NCI-H1417 treated with DMSO at 0.1 percent for 48 hours (cell line): ENCODE results near the gene HMGN5.

ENCODE experiments used
- DNase-seq: peaks from one replicate; lab custom pipeline; 2025; lab: John Stamatoyannopoulos, UW

HMGN5 gene, protein sequence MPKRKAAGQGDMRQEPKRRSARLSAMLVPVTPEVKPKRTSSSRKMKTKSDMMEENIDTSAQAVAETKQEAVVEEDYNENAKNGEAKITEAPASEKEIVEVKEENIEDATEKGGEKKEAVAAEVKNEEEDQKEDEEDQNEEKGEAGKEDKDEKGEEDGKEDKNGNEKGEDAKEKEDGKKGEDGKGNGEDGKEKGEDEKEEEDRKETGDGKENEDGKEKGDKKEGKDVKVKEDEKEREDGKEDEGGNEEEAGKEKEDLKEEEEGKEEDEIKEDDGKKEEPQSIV

DNA sequence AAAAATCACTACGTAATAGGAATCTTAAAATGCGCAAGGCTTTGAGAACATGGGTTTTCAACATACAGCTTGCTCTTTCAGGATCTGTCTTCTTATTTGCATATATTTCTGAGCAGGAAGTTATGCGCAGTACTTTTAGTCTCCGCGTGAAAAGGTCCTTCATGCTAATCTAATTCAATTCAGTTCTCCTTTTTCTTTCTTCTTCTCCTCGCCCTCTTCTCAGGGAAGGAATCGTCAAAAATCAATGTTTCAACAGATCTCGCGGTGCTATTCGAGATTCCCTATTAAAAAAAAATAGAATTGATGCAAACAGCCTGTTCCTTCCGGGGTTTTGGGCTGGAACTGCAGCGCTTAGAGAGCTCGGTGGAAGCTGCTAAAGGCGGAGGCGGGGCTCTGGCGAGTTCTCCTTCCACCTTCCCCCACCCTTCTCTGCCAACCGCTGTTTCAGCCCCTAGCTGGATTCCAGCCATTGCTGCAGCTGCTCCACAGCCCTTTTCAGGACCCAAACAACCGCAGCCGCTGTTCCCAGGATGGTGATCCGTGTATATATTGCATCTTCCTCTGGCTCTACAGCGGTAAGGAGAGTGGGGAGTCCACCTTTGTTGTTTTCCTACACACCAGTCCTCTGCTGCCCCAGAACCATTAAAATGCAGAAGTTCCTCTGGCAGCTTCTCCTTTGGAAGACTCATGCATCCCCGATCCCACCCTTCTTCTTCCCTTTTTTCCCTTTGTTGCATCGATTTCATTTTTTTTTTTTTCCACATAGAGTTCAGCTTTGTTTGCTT lies at the start of gene HMGN5, which contains the start of gene SH3BGRL:
HMGN5 (minus strand) TSS at position 243 of the 785 bp plus-strand sequence. CDS start 80,364 bp downstream, outside the sequence.
SH3BGRL (plus strand) TSS at position 432 of the 785 bp plus-strand sequence; CDS start at position 531, 99 bp downstream.
- DNase-seq: no peak

DNA sequence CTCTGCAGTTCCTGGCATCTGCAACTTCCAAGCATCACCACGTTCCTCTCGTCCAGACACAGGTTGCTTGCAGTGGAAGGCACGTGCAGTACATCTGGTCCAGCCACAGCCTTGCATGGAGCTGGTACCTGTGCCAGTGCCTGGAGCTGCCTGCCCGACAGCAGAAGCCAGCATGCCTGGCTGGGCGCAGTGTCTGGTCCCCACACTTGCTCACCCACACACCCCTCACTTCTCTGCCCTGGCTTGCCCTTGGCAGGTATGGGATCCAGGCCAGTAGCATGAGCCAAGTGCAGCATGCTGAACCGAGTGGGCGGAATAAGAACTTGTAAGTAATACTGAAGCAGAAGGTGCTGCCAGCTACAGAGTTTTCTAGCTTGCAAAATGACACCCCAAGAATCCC lies 40.0 kb upstream of the HMGN5 start:
- no peak for DNase-seq

DNA sequence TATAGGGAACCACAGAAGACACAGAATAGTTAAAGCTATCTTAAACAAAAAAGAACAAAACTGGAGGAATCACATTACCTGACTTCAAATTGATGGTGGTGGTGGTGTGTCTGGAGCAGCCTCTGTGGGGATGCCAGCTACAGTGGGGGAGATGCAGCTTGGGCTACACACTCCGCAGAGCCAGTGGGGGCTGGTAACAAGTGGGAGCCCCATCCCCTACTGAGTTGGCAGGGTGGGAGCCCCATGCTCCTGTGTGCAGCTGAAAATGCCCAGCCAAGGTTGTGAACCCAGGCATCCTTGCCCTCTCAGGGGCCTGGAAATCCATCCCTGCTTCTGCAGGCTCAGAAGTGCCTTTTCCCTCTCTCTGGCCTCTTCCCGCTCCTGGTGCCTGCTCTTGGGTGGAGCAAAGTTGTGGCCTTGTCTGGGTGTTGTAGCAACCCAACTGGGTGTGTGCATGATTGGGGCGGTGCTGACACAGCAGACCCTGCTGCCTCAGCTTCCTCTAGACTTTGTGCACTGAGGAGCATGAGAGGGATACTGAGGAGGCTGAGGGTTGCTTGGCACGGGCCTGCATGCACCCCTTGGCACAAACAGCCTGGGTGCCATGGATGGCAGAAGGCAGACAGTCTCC lies 39.1 kb upstream of the HMGN5 start:
- no peak for DNase-seq

DNA sequence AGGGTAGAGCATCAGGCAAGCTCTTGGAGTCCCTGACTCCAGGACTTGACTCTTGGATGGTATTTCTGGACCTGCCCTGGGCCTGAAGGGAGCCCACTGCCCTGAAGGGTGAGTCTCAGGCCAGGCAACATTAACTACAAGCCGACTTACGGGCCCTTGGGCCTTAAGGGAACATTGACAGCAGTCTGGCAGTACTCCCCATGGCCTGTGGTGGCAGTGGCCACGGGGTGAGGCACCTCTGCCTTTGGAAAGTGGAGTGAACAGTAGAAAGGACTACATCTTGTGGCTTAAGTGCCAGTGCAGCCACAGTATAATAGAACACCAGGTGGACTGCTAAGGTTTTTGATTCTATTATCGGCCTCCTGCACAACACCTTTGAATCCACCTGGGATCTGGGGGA lies 36.5 kb upstream of the HMGN5 start:
- no peak for DNase-seq

DNA sequence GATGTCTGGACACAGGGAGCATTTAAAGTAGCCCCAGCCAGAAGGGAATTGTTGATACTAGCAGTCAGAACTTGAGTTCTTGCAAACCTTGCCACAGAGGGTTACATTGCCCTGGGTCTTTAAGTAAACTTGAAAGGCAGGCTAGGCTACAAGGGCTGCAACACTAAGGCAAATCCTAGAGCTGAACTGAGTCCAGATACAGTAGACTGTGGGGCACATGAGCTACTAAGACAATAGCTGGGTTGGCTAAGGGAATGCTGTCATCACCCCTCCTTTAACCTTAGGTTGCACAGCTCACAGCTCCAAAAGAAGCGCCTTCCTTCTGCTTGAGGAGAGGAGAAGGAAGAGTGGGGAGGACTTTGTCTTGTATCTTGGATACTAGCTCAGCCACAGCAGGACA lies 35.8 kb upstream of the HMGN5 start:
- no peak for DNase-seq

DNA sequence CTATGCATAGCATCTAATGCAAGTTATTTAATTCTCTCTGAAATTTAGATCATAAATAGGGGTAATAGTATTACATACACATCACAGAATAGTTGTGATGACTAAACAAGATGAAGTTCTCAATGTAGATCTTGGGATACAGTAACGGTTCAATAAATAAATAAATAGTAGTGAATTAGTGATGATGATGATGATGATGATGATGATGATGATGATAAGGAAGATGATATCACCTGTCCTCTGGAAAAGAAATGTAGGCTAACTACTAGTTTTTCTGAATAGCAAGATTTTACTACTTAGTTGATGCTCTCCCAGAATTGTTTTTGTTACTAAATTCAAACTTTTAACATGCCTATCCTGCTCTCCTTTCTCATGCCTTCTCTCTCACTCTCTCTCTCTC lies 30.5 kb upstream of the HMGN5 start:
- DNase-seq: no peak

DNA sequence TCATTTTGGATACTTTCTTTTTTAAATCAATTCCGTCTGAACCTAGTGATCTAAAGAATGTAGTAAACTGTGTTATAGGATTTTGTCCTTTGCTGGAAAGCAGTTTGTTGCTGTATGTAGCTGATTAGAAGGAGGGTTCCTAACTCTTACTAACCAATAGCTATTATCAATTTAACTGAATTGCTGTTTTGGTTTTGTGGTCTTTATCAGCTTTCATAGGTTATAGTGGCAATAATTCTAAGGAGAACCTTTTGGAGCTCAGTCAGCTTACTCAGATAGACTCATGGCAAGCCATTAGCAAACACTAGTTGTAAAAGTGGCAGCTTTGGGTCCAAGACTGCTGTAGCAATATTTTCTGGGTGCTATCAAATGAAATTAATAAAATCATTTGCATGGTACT lies 29.8 kb upstream of the HMGN5 start:
- no peak for DNase-seq

DNA sequence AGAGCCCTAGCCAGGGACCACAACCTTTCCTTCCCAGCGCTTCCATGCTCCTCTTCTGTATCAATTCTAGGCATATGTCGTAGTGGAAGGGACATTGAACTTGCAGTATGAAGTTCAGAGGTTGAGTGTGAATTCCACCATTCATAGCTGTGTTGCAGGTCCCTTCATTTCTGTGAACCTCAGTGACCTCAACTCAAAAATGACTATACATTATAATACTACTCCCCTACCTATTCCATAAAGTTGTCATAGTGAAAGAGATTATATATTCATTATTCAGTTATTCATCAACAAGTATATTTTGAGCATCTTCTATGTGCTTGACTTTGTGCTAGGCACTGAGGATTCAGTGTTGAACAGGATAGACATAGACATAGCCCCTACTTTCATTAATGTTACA lies 28.2 kb upstream of the HMGN5 start:
- no peak for DNase-seq

DNA sequence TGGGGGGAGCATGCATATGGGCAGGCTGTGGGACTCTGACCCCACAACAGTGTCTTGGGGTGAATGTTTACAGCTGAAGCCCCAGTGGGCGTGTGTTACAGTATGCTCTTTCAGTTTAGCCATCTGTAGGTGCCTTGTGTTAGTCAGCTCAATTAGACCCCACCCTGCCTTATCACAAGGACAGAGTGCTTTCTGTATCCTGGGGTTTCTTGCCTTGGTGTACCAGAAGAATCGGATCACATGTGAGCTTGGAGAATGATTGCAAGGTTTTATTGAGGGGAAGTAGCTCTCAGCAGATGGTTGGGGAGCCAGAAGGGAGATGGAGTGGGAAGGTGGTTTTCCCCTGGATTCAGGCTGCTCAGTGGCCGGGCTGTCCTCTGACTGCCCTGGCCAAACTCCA lies 27.5 kb upstream of the HMGN5 start:
- DNase-seq: no peak

DNA sequence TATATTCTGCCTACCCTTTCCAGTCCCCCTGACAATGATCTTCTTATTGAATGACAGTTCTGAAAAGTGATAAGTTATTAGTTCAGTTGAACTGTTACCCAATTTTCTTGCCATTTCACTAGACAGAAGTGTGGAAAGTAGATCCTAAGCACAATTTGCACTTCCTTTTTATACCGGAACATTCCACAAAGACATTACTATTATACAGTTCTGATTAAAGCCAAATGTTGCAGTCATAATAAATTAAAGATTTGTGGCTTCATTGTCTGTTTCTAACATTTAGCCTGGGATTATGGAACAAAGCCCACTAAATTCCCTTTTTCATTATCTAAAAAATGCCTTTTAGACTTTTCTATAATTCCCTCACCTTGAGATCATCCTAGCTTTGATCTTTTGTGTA lies 14.0 kb upstream of the HMGN5 start:
- no peak for DNase-seq

DNA sequence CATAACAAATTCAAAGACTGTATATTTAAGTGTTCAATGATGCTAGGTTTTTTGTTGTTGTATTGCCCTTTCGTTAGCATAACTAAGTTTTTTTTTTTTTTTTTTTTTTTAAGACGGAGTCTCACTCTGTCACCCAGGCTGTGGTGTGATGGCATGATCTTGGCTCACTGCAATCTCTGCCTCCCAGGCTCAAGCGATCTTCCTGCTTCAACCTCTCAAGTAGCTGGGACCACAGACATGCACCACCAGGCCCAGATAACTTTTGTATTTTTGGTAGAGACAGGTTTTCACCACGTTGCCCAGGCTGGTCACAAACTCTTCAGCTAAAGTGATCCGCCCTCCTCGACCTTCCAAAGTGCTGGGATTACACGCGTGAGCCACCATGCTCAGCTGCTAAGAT lies 7.2 kb upstream of the HMGN5 start:
- DNase-seq: no peak

DNA sequence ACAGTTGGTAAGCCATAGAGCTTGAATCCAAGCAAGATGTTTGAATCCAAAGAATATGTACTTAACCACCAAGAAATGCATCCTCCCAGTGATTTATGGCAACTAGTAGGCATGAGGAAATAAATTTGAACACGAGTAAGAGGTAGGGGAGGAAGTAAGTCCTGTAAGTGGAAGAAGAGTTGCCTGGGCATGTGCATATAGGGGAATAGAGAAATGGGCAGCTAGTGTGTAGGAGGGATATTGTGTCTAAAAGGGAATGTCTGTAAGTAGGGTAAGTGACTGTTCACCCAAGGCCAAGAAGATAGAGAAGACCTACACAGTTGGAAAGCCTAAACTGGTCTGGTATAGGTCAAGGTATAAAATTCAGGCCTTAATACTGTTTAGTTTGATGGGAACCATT lies 4.8 kb upstream of the HMGN5 start:
- no peak for DNase-seq

DNA sequence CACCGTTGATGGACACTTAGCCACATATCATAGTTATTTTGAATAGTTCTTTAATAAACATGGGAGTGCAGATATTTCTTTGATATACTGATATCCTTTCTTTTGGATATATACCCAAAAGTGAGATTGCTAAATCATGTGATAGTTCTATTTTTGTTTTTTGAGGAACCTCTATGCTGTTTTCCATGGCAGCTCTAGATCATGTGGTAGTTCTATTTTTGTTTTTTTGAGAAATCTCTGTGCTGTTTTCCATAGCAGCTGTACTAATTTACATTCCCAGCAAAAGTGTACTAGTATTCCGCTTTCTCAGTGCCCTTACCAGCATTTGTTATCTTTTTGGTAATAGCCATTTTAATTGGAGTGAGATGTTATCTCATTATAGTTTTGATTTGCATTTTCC lies 3.8 kb upstream of the HMGN5 start:
- DNase-seq: no peak

DNA sequence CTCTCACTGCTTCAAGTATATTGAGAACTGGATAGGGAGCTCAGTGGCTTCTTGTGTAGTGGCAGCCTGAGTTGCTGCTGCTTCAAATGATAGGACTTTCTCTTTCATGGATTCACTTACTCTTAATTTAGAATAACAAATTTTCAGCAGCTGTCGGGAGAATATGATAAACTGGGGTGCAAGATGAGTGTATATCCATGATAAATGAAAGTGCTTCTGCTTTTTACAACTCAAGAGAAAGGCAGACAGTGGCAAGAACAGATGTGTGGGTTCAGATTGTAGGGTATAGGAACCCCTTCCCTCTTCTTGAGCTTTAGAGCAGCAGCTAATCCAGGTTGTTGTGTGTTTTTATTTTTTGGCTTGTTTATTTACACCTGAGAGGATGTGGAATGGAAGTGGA lies 1.2 kb upstream of the HMGN5 start:
- no peak for DNase-seq

DNA sequence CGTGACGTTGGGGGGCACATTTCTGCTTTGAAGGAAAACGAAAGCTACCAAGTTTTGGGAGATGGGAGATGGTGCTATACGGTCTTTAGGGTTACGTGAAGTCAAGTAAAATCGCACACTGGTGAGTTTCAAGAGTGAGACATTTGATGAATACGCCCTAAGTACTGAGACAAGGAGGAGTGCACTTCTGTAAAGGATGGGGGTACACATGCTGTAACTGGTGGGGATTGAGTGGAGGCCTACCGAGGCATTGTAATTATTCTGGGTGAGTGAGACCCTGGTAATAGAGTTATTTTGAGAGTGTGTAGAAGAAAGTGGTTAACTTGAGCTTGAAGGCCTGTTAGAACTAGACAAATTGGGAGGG lies 725 bp upstream of the HMGN5 start:
- no peak for DNase-seq

DNA sequence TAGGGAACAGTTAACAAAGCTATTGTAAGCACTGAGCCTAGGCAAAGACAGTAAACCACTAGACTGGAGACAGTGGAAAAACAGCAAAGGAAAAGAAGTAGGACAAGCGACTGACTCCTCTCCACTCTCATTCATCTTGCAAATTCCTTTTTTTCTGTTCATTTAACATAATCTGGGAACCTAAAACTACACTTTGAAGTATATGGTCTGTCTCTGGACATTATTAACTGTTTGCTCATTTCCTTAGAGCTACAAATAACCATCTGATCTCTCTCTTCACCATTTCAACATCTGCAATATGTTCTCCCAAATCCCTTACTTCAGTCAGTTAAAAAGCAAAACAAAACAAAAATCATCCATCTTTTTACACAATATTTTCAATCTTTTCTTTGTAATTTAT lies 642 bp downstream of the HMGN5 start:
- no peak for DNase-seq

DNA sequence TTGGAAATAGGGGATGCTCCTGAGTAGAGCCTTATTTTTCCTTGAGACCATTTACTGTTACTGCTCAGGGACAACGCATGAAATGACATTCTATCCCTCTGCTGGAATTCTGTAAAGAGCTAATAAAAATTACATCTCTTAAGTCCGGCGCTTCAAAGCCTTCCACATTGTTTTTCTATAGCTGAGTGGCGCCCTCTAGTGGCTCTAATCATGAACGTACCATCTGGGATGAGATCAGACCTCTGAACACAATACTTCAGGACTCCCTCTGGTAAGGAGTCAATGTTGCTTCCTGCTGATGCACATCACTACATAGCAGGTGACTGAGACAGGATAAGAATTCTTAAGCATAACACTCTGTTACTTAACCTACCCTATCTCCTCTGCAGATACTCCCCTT lies 6.0 kb downstream of the HMGN5 start:
- DNase-seq: no peak

DNA sequence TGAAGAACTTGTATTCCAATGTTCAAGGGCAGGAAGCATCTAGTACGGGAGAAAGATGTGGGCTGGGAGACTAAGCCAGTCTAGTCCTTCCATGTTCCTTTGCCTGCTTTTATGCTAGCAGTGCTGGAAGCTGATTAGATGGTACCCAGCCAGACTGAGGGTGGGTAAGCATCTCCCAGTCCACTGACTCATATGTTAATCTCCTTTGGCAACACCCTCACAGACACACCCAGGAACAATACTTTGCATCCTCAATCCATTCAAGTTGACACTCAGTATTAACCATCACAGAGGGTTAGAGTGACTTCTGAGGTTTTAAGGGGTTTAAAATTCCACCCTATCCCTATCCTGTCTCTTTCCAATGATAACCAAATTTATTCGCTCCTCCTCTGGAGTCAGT lies 6.5 kb downstream of the HMGN5 start:
- no peak for DNase-seq

DNA sequence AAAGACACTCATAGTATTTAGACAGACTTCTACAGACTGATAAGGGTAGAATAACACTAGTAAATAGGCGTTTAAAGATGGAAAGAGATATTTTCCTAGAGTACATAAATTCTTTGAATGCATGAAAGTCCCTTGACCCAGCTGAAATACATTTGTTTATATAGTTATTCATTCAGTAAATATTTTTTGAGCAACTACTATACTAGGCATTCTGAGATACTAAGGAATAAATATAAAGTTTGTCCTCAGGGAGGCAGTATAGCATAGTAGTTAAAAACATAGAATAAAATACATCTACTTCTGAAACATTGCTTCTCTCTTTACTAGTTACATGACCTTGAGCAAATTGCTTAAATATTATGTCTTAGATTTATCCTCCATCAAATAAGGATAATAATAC lies 27.4 kb downstream of the HMGN5 start:
- DNase-seq: peak; percentile 1

DNA sequence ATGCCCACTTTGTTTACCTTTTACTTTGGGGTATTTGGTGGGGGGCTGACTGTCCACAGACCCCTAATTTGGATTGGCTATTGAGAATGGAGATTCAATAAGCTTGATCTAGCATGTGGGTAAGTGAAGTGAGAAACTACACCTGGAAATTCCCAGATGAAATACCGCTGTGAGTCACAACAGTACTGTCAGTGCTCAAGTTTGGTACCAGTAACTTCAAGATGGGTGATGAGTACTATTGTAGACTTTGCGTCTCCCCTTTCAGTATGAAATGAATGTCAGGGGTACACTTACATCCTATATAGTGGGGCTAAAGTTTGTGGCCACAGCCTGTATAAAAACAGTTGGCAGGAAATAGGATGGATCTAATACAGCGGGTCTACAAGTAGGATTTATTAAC lies 33.3 kb downstream of the HMGN5 start:
- no peak for DNase-seq

DNA sequence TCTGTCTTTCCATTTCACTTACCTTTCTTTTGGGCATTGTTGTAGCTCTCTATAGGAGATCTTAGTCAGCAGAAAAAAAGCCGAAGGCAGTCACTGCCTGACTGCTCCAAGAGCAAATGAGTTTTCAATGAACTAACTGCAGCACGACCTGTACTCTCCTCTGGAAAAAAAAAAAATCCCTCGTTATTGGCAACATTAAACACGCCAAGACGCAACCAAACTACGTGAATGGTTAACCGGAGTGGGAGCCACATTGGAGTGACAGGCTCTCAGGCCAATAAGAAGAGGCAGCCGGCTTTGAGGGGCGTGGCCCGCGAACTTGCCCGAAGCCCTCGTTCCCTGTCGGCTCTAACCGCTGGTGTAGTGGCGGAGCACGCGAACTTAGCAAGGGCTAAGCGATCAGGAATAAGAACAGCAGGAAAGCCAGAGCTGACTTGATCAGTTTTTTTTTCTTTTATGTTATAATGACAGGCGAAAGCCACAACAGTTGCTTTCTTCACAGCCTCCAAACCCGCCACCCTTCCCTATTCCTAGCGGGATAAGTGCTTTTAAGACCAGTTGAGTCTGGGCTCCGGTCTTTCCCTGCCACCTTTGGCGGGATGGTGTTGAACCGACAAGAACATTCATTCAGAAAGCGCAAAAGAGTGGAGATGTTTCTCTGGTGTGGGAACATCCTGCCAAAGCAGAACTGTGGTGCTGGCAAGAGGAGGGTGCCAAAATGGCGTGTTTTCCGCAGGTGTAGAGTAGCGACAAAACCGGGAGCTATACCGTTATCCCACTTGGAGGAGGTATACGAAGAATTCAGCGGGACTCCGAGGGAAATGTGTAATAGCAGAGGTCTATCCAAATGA lies 80.0 kb downstream of the HMGN5 start:
- DNase-seq: peak; percentile 71

DNA sequence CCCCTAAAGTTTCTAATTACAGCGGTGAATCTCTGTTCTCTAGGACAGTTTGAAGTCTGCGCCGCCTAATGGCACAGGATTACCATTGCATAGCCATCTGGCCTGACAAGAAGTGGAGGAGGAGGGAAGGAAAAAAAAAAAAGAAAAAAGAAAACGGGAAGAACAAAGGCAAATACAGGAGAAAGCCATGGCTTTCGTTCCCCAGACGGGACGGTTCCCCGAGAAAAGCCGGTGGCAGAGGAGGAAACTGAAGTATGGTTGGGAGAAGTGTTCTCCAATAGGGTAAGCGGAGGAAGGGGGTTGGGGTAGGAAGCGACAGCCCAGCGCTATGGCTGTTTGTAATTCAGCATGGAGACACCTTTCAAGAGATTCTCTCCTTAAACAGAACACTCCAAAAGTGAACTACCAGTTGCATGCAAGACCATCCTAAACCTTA lies 80.8 kb downstream of the HMGN5 start:
- DNase-seq: peak; percentile 2
